HG02885 (cell line): ENCODE results near the gene ZFP36.
A peak's percentile ranks its signal among the peaks of the same experiment; 100 is the strongest.

Experiments
- ATAC-seq: cut with Tn5 transposase; IDR thresholded peaks from one replicate; pipeline ENCODE4 v1.9.1; 2021; ENCODE audit warnings: mild to moderate bottlenecking; ENCODE audit not compliant: unreplicated experiment, poor library complexity

Gene ZFP36

GRCh38 chr19:39403331-39404312 is 3.0 kb upstream of the ZFP36 start:
- ATAC-seq = peak; percentile 25

GRCh38 chr19:39405261-39405957 is 1.2 kb upstream of the ZFP36 start:
- no peak for ATAC-seq

DNA sequence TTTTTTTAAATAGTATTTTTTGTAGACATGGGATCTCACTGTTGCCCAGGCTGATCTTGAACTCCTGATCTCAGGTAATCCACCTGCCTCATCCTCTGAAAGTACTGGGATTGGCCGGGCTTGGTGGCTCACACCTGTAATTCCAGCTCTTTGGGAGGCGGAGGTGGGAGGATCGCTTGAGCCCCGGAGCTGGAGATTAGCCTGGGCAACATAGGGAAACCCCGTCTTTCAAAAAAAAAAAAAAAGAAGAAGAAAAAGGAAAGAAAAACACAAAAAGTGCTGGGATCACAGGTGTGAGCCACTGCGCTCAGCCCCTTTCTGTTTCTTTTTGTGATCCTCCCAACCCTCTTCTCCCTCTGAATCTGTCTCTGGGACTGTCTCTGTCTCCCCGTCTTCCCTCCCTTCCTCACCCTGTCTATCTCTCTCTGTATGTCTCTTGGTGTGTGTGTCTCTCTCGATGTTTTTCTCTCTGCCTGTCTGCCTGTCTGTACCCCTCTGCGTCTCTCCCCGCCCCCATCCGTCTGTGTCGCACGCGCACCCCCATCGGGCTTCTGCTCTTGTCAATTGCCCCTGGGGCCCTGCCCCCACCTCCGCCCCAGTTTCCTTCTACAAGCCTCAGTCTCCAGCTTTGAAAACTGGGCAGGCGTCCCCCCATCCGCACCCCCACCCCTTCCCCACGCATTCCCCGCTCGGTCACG is 540 bp upstream of the ZFP36 start:
- ATAC-seq = no peak

GRCh38 chr19:39407410-39407659 is 688 bp downstream of the ZFP36 start:
- no peak for ATAC-seq

DNA sequence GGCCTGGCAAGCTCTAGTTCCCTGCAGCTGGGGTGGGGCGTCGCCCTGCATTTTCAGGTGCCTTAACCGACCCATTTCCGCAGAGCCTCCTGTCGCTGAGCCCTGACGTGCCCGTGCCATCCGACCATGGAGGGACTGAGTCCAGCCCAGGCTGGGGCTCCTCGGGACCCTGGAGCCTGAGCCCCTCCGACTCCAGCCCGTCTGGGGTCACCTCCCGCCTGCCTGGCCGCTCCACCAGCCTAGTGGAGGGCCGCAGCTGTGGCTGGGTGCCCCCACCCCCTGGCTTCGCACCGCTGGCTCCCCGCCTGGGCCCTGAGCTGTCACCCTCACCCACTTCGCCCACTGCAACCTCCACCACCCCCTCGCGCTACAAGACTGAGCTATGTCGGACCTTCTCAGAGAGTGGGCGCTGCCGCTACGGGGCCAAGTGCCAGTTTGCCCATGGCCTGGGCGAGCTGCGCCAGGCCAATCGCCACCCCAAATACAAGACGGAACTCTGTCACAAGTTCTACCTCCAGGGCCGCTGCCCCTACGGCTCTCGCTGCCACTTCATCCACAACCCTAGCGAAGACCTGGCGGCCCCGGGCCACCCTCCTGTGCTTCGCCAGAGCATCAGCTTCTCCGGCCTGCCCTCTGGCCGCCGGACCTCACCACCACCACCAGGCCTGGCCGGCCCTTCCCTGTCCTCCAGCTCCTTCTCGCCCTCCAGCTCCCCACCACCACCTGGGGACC is 1.2 kb downstream of the ZFP36 start:
- ATAC-seq = no peak

GRCh38 chr19:39408392-39409207 is 2.0 kb downstream of the ZFP36 start:
- ATAC-seq = no peak

DNA sequence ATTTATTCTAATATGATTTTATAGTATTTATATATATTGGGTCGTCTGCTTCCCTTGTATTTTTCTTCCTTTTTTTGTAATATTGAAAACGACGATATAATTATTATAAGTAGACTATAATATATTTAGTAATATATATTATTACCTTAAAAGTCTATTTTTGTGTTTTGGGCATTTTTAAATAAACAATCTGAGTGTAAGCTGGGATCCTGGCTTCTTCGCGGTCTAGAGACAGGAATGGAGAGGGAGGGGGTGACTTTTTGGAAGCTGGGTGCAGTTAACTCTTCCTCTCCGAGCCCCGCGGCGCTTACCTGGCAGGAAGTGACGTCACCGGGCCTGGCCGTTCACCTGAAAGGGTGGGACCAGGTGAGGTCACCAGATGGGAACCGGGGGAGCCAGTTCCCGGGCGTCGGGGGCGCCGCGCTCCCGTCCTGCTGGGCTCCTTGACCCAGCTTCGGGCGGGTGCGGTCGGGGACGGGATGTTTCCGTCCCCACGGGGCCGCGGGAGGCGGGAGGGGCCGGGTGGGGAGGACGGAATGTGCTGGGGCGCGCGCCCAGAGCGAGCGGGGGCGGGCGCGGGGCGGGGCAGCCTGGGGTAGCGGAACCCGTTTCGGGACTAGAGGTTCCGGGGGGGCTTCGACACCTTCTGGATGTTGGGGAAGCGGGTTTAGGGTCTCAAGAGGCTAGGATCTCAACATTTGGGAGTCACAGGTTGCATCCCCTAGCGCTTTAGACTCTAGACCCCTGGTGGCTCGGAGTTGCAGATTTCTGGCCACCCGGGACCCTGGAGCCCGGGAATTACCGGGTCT is 2.8 kb downstream of the ZFP36 start:
- ATAC-seq = no peak

DNA sequence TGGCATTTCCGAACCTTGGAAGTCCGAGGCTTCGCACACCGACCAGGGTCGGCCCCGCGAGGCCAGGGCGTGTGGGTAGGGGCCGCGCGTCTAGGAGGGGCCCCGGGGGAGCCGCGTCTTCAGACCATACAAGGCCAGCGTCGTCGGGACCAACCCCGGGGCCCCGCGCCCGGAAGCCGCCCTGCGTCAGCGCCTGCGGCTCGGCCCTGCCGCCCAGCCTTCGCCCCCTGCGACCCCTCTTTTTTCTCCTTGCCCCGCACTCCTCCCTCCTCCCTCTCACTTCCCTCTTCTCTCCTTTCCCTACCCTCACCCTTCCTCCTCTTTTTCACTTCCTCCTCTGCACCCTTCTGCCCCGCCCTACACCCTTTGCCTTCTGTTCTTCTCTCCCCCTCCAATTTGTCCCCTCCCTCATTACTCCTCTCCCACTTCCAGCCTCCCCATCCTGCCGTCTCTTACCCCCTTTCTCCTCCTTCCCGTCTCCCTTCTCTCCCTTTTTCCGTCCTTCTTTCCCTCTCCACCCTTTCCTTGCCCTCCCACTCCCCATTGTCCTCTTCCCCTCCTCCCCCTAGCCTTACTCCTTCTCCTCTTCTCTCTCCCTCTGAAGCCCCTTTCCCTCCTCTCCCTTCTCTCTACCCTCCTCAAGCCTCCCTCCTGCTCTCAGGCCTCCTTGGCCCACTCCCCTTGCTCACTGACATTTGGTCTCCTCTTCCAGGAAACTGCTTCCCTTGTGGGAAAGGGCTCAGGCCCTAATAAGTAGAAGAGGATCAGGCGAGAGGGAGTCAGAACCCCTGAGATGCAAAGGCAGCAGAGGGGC is 3.6 kb downstream of the ZFP36 start:
- no peak for ATAC-seq

- no peak for ATAC-seq
These were observed 4.1 kb downstream of the ZFP36 start for GRCh38 chr19:39410831-39411080.

- no peak for ATAC-seq
These were observed 4.6 kb downstream of the ZFP36 start for GRCh38 chr19:39411081-39411831.

- ATAC-seq = peak; percentile 25
These were observed 5.1 kb downstream of the ZFP36 start for GRCh38 chr19:39411832-39412099.

DNA sequence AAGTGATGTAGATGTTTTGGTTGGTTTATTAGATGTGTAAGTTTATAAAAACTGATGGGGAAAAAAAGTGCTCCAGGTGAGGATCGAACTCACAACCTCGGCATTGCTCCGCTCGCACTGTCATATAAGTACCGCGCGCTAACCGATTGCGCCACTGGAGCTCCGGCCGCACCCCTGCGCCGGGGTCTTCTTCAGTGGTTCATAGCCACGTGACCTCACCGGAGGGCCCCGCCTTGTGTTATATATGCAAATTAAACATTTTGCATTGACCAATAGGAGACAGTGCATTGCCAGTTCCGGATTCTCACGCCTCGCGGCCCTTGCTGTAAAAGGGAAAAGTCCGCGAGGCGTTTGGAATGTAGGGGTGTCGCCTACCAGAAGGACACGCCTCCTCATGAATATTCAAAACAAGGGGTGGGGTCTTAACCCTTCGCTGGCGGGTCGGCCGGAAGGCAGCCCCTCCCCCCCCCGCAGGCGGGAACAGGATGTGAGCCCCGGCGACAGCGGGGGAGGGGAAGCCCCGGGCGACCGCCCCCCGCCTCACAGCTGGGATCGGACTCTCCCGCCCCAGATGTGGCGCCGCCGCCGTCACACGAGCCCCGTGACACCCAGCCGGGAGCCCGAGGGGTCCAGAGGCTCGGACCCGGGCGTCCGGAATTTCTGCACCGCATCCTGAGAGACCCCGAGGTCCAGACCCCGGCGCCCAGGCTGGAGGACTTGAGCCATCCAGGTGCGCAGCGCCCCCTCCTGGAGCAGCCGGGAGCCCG is 5.6 kb downstream of the ZFP36 start, which contains the start of gene PLEKHG2:
TSS of gene PLEKHG2 (plus strand) at position 570 of the 767 bp plus-strand sequence. CDS start 1,418 bp downstream, outside the sequence.
- peak; percentile 60 for ATAC-seq

GRCh38 chr19:39412867-39413271 is 6.2 kb downstream of the ZFP36 start:
- no peak for ATAC-seq

GRCh38 chr19:39413272-39413910 is 6.7 kb downstream of the ZFP36 start:
- no peak for ATAC-seq

- no peak for ATAC-seq
These were observed 7.4 kb downstream of the ZFP36 start for GRCh38 chr19:39413911-39414608.
